Sigmoid colon (tissue), 4 donors: ENCODE measurements around the gene TM9SF2.

Experiments used
- POLR2A ChIP-seq, 2 donors: fragments of 450-650 bp; IDR thresholded peaks; one replicate each; pipeline ENCODE4 v1.6.1; 2016; ENCODE audit warnings: antibody characterized with exemption in 2 of 2, mild to moderate bottlenecking in 2 of 2, moderate library complexity in 2 of 2
- POLR2AphosphoS5 ChIP-seq, 4 donors: sonication (generic); formaldehyde crosslinking; IDR thresholded peaks; one replicate each; pipeline ENCODE4 v1.6.1; 2017; ENCODE audit warnings: antibody characterized with exemption in 4 of 4

DNA sequence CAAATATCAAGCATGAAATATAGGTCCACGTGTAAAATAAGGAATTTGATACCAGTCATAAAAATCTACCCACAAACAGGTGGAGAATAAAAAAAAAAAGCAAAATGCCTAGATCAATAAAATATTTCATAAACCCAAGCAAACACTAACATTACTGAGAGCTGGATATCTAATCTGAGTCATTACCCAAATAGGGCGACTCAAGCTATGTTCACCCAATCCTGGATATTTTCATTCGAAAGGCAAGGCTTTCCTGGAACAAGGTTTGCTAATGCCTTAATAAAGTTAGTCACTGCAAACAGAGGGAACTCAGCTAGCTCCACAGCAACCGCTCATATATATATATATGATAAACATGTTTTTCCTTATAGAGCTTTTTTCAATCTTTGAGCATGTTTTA, 33.5 kb upstream of the TM9SF2 start:
- TF ChIP-seq POLR2AphosphoS5 (IDR thresholded peaks at IDR 0.05) (no peak), POLR2A (IDR thresholded peaks at IDR 0.05) (no peak)
